K562 (cell line): ENCODE results near the gene ULK3.

ENCODE experiments used
- CTCF ChIP-seq, 3 experiments: IDR thresholded peaks in 2 of 3; conservative IDR thresholded peaks in 1 of 3; 2 replicates each; pipeline ENCODE4 v1.5.1; 2011 to 2012; ENCODE audit warnings: low read length in 3 of 3, mild to moderate bottlenecking in 3 of 3, control low read depth in 2 of 3, improper control_type of control experiment in 1 of 3, inconsistent platforms in 1 of 3, low read depth in 1 of 3, mixed read lengths in 1 of 3, moderate library complexity in 1 of 3; ENCODE audit not compliant: insufficient read depth in 2 of 3
- IRF1 ChIP-seq: sonication (generic); formaldehyde crosslinking; IDR thresholded peaks from 2 replicates; pipeline ENCODE4 v1.8.0; 2022; ENCODE audit warnings: missing genetic modification reagents, mild to moderate bottlenecking, borderline replicate concordance
- KAT7 ChIP-seq: sonication (generic); formaldehyde crosslinking; IDR thresholded peaks from 2 replicates; pipeline ENCODE4 v1.8.0; 2022; ENCODE audit warnings: missing genetic modification reagents, mild to moderate bottlenecking, borderline replicate concordance
- KDM5B ChIP-seq: fragments of 200-600 bp; sonication (generic); IDR thresholded peaks from 2 replicates; pipeline ENCODE4 v1.6.1; 2012; ENCODE audit warnings: low read depth, mild to moderate bottlenecking, moderate library complexity, low read length, control low read depth, inconsistent platforms; ENCODE audit not compliant: insufficient replicate concordance
- MAFK ChIP-seq: IDR thresholded peaks from 2 replicates; pipeline ENCODE4 v1.6.1; 2011; ENCODE audit warnings: low read length, improper control_type of control experiment
- MCM5 ChIP-seq: fragments of 450-650 bp; IDR thresholded peaks from 2 replicates; pipeline ENCODE4 v1.6.1; 2016; ENCODE audit warnings: low read depth
- NFIC ChIP-seq: fragments of 450-650 bp; IDR thresholded peaks from 2 replicates; pipeline ENCODE4 v1.6.1; 2017; ENCODE audit warnings: mild to moderate bottlenecking, inconsistent platforms
- ZNF512 ChIP-seq: IDR thresholded peaks from 2 replicates; pipeline ENCODE4 v1.6.1; 2016; ENCODE audit warnings: missing genetic modification characterization, missing compliant biosample characterization

- TF ChIP-seq MCM5 = no peak
- TF ChIP-seq CTCF (IDR thresholded peaks at IDR 0.05 in 2 of 3, conservative IDR thresholded peaks at IDR 0.05 in 1 of 3; ENCODE audit: insufficient read depth in 2 of 3, low read depth in 1 of 3, low read length in 3 of 3) = no peak
- TF ChIP-seq KDM5B = no peak
- TF ChIP-seq NFIC = no peak
- TF ChIP-seq MAFK = no peak
- no peak for TF ChIP-seq IRF1
- no peak for TF ChIP-seq ZNF512 (tag)
- no peak for TF ChIP-seq KAT7 (CRISPR knock-in tag)
Measured at GRCh38 chr15:74824976-74825375, 18.0 kb downstream of the ULK3 start.
